ENCODE data around the gene OCRL. TPM values are rescaled to one million over a fixed set of nuclear protein-coding genes. Genes with fewer than 3 reads are reported as not detected.

The OCRL gene
- total RNA-seq, 1 donor from 2014 or later, result 11.9 TPM

- DNase-seq (ENCODE audit: low read depth in 2 of 2), result peak in 1 of 2 donors; percentile 73
These were observed 92.4 kb downstream of the OCRL start for GRCh38 chrX:129632443-129632842.

- DNase-seq (ENCODE audit: low read depth in 2 of 2), result peak; percentile 43 to 54
These were observed 94.5 kb downstream of the OCRL start for GRCh38 chrX:129634541-129634940.

- DNase-seq (ENCODE audit: low read depth in 2 of 2), result no peak
These were observed 96.2 kb downstream of the OCRL start for GRCh38 chrX:129636175-129636681.

- DNase-seq (ENCODE audit: low read depth in 2 of 2), result peak; percentile 69 to 71
These were observed 97.4 kb downstream of the OCRL start for GRCh38 chrX:129637217-129638109.

GRCh38 chrX:129638917-129639316 lies 98.9 kb downstream of the OCRL start:
- no peak for DNase-seq (ENCODE audit: low read depth in 2 of 2)

- no peak for DNase-seq (ENCODE audit: low read depth in 2 of 2)
These were observed 100.7 kb downstream of the OCRL start for GRCh38 chrX:129640737-129641136.

- DNase-seq (ENCODE audit: low read depth in 2 of 2), result no peak
These were observed 101.4 kb downstream of the OCRL start for GRCh38 chrX:129641469-129641868.

- DNase-seq (ENCODE audit: low read depth in 2 of 2), result peak in 1 of 2 donors; percentile 46
These were observed 101.9 kb downstream of the OCRL start for GRCh38 chrX:129641941-129642340.

Other genes with a start within 250 kb of the OCRL start
- 18.3 and 22.6 TPM in 2 replicates for gene SMARCA1, start 16.8 kb upstream of the OCRL start, total RNA-seq
- 9.3 and 28.8 TPM in 2 replicates for gene APLN, start 114.7 kb downstream of the OCRL start, total RNA-seq
- gene XPNPEP2, start 198.7 kb downstream of the OCRL start, total RNA-seq, result not detected in 2 replicates
- gene SASH3, start 239.7 kb downstream of the OCRL start, total RNA-seq, result not detected in 2 replicates

Data from lung microvascular endothelial cell (primary cell).